Endodermal cell (in vitro differentiated cells): Measurements from ENCODE around the gene PGM5. TPM values are rescaled to one million over a fixed set of nuclear protein-coding genes. Genes with fewer than 3 reads are reported as not detected.

Source experiments
- DNase-seq: peaks from one replicate; pipeline ENCODE4 v3.0.0-alpha.2; 2017
- H3K27ac ChIP-seq: 2 replicates; pipeline ENCODE4 v1.5.1; 2013; ENCODE audit warnings: mild to moderate bottlenecking, low read depth, low read length, moderate library complexity
- H3K27me3 ChIP-seq: 2 replicates; pipeline ENCODE4 v1.6.1; 2013; ENCODE audit warnings: mild to moderate bottlenecking, low read length, moderate library complexity; ENCODE audit not compliant: insufficient read depth, control insufficient read depth, poor library complexity, severe bottlenecking
- H3K36me3 ChIP-seq: 2 replicates; pipeline ENCODE4 v1.7.0; 2013; ENCODE audit warnings: mild to moderate bottlenecking, low read length, moderate library complexity; ENCODE audit not compliant: control insufficient read depth, insufficient read depth
- H3K4me1 ChIP-seq: one replicate; pipeline ENCODE4 v1.7.0; 2013; ENCODE audit warnings: low read length; ENCODE audit not compliant: control insufficient read depth, insufficient read depth
- H3K4me3 ChIP-seq: 2 replicates; pipeline ENCODE4 v1.5.1; 2013; ENCODE audit warnings: mild to moderate bottlenecking, low read length, moderate library complexity
- H3K9ac ChIP-seq: 2 replicates; pipeline ENCODE4 v1.6.1; 2013; ENCODE audit warnings: mild to moderate bottlenecking, low read length, moderate library complexity; ENCODE audit not compliant: poor library complexity, severe bottlenecking; ENCODE audit errors: extremely low read depth
- H3K9me3 ChIP-seq: 2 replicates; pipeline ENCODE4 v1.6.1; 2013; ENCODE audit warnings: mild to moderate bottlenecking, low read length, moderate library complexity; ENCODE audit not compliant: control insufficient read depth
- H3K27ac Mint-ChIP-seq: 2 replicates; pipeline ENCODE4 v1.8.0; 2020; ENCODE audit warnings: mixed read lengths
- H3K27me3 Mint-ChIP-seq: 2 replicates; pipeline ENCODE4 v1.8.0; 2021; ENCODE audit warnings: mild to moderate bottlenecking, mixed read lengths; ENCODE audit not compliant: insufficient read depth
- H3K36me3 Mint-ChIP-seq: 2 replicates; pipeline ENCODE4 v1.8.0; 2020; ENCODE audit warnings: low read depth, mixed read lengths
- H3K4me1 Mint-ChIP-seq: 2 replicates; pipeline ENCODE4 v1.8.0; 2020; ENCODE audit warnings: mixed read lengths
- H3K4me3 Mint-ChIP-seq: 2 replicates; pipeline ENCODE4 v1.8.0; 2020; ENCODE audit warnings: mild to moderate bottlenecking, moderate library complexity, mixed read lengths
- H3K9me3 Mint-ChIP-seq: 2 replicates; pipeline ENCODE4 v1.8.0; 2020; ENCODE audit warnings: mild to moderate bottlenecking, mixed read lengths
- WGBS, 2 experiments: methylation state at CpG; one replicate each; pipeline versions ENCODE4 v1.1.5 to v1.1.7; 2013; ENCODE audit warnings: missing lambda C conversion rate in 2 of 2, mixed read lengths in 1 of 2; ENCODE audit not compliant: insufficient coverage in 1 of 2, insufficient read length in 1 of 2; 5-methylcytosine and 5-hydroxymethylcytosine counted together
- total RNA-seq, 2 donors: library from RNA; stranded (reverse); fragmentation: NEBNext Ultra II Directional in 1 of 2; extraction: Animal tissue kit (Norgen Biotek cat#: 25700) in 1 of 2; gene quantifications; 2 replicates in 1 of 2; 3 replicates in 1 of 2; pipeline ENCODE4 v1.2.1, GENCODE V29; 2021
- TF ChIP-seq, protein P1 (sequence below): fragments of 200-600 bp; sonication (generic); conservative IDR thresholded peaks from 2 replicates; pipeline ENCODE4 v1.5.0; 2021; ENCODE audit warnings: antibody characterized with exemption, mild to moderate bottlenecking

Gene PGM5
- total RNA-seq, 2 donors from 2014 or later: 0.33 to 0.64 TPM

DNA sequence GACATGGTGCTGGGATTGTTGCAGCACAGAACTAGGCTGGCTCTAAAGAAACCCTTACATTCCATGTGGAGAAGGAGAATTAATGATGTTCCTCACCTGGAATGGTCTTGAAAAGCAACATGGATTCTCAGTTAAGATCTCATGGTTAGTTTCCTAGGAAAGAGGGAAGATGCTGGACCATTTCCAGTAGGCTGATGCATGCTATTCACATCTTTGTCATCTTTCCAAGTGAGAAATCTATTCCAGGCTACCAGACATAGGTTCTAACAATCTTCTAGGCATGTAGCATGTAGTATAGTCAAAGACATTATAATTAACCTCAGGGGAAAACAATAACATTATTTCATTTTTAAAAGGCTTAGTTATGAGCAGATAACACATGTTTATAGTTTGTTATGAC is 139.9 kb downstream of the PGM5 start:
- no peak overlapping the region for H3K27ac Mint-ChIP-seq
- DNase-seq: no peak
- no peaks in the 10 kb centered on the region for H3K9me3 Mint-ChIP-seq
- no peak overlapping the region for H3K9ac ChIP-seq
- no peak overlapping the region for H3K4me3 ChIP-seq
- TF ChIP-seq, protein P1, sequence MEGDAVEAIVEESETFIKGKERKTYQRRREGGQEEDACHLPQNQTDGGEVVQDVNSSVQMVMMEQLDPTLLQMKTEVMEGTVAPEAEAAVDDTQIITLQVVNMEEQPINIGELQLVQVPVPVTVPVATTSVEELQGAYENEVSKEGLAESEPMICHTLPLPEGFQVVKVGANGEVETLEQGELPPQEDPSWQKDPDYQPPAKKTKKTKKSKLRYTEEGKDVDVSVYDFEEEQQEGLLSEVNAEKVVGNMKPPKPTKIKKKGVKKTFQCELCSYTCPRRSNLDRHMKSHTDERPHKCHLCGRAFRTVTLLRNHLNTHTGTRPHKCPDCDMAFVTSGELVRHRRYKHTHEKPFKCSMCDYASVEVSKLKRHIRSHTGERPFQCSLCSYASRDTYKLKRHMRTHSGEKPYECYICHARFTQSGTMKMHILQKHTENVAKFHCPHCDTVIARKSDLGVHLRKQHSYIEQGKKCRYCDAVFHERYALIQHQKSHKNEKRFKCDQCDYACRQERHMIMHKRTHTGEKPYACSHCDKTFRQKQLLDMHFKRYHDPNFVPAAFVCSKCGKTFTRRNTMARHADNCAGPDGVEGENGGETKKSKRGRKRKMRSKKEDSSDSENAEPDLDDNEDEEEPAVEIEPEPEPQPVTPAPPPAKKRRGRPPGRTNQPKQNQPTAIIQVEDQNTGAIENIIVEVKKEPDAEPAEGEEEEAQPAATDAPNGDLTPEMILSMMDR: no peak
- peaks cover 96% of the 10 kb centered on the region for H3K27me3 Mint-ChIP-seq
- H3K4me1 Mint-ChIP-seq: peaks cover 4% of the 10 kb centered on the region
- no peak overlapping the region for H3K27ac ChIP-seq
- H3K36me3 ChIP-seq: no peaks in the 10 kb centered on the region
- no peaks in the 10 kb centered on the region for H3K9me3 ChIP-seq
- H3K27me3 ChIP-seq: peaks cover 89% of the 10 kb centered on the region
- H3K4me3 Mint-ChIP-seq: no peak overlapping the region
- peaks cover 4% of the 10 kb centered on the region for H3K4me1 ChIP-seq
- H3K36me3 Mint-ChIP-seq: no peaks in the 10 kb centered on the region

DNA sequence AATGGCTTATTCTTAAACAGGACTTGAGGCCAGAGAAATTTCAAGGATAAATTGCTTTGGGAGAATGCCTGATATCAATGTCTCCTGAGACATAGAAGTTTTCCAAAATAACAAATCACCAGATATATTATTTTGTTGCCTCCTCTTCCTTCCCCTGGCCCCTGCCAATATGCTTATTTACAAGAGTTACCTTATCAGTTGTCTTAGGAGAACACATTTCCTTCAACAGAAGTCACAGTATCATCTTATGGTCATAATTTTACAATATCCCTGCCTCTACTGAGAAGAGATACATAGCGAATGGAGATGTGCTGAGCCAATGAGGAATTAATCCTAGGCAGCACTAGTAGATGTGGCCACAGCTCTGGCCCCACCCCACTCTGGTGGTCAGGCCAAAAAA is 141.2 kb downstream of the PGM5 start:
- Mint-ChIP-seq H3K27me3 (peaks cover 88% of the 10 kb centered on the region), H3K27ac (no peak overlapping the region), H3K36me3 (no peaks in the 10 kb centered on the region), H3K9me3 (no peaks in the 10 kb centered on the region), H3K4me3 (no peak overlapping the region), H3K4me1 (peaks cover 12% of the 10 kb centered on the region)
- no peak for DNase-seq
- Histone ChIP-seq H3K4me1 (peaks cover 4% of the 10 kb centered on the region), H3K27ac (no peak overlapping the region), H3K9ac (no peak overlapping the region), H3K9me3 (no peaks in the 10 kb centered on the region), H3K27me3 (peaks cover 77% of the 10 kb centered on the region), H3K36me3 (no peaks in the 10 kb centered on the region), H3K4me3 (no peak overlapping the region)
- TF ChIP-seq, protein P1: no peak
- 100% methylated on average over 1 of the region's 1 CpG for WGBS, 2 experiments

DNA sequence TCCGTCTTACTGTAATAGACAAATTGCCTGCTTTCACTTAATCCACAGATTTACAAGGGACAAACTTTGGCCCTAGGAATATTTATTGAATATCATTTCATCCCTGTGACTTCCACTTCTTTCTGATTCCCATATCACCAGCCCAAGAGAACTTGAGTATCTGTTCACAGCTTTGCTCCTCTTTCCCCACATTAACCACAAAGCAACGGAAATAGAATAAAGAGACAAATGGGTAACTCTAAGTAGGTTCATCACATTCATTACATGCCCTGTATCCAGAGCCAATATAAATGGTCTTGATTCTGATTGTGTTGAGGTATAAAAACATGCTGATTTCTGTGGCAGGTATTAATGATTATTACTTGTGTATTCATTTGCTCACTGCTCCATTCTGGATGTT is 142.4 kb downstream of the PGM5 start:
- no peak for DNase-seq
- no peaks in the 10 kb centered on the region for H3K36me3 ChIP-seq
- 90 to 92% methylated on average over 1 to 2 of the region's 2 CpGs for WGBS, 2 experiments
- H3K4me3 ChIP-seq: no peak overlapping the region
- Mint-ChIP-seq H3K4me3 (no peak overlapping the region), H3K27ac (no peak overlapping the region), H3K27me3 (peaks cover 89% of the 10 kb centered on the region), H3K4me1 (peaks cover 12% of the 10 kb centered on the region), H3K36me3 (no peaks in the 10 kb centered on the region), H3K9me3 (no peaks in the 10 kb centered on the region)
- H3K27me3 ChIP-seq: peaks cover 67% of the 10 kb centered on the region
- no peak overlapping the region for H3K9ac ChIP-seq
- H3K4me1 ChIP-seq: peaks cover 4% of the 10 kb centered on the region
- H3K27ac ChIP-seq: no peak overlapping the region
- TF ChIP-seq, protein P1: no peak
- H3K9me3 ChIP-seq: no peaks in the 10 kb centered on the region
